Measurements from ENCODE around the gene ARHGAP21.

Gene ARHGAP21

GRCh38 chr10:24722131-24722675 is 1.5 kb downstream of the ARHGAP21 start:
- peak; percentile 61 for DNase-seq

- DNase-seq = peak; percentile 59
Measured at GRCh38 chr10:24721229-24722106, 2.2 kb downstream of the ARHGAP21 start.

GRCh38 chr10:24720096-24720495 is 3.6 kb downstream of the ARHGAP21 start:
- DNase-seq = peak; percentile 30

- DNase-seq = no peak
Measured at GRCh38 chr10:24718031-24718855, 5.4 kb downstream of the ARHGAP21 start.

GRCh38 chr10:24716295-24716694 is 7.4 kb downstream of the ARHGAP21 start:
- DNase-seq = no peak

GRCh38 chr10:24715246-24715769 is 8.4 kb downstream of the ARHGAP21 start:
- DNase-seq = no peak

GRCh38 chr10:24713086-24713485 is 10.6 kb downstream of the ARHGAP21 start:
- no peak for DNase-seq

GRCh38 chr10:24711465-24711864 is 12.2 kb downstream of the ARHGAP21 start:
- no peak for DNase-seq

GRCh38 chr10:24708081-24708480 is 15.6 kb downstream of the ARHGAP21 start:
- no peak for DNase-seq

- DNase-seq = peak; percentile 33
Measured at GRCh38 chr10:24707445-24707844, 16.2 kb downstream of the ARHGAP21 start.

- peak; percentile 73 for DNase-seq
Measured at GRCh38 chr10:24706479-24707118, 17.1 kb downstream of the ARHGAP21 start.

- DNase-seq = no peak
Measured at GRCh38 chr10:24703700-24704099, 20.0 kb downstream of the ARHGAP21 start.

- peak; percentile 82 for DNase-seq
Measured at GRCh38 chr10:24701447-24701846, 22.2 kb downstream of the ARHGAP21 start.

- no peak for DNase-seq
Measured at GRCh38 chr10:24700948-24701347, 22.7 kb downstream of the ARHGAP21 start.

GRCh38 chr10:24698270-24698669 is 25.4 kb downstream of the ARHGAP21 start:
- DNase-seq = no peak

- DNase-seq = no peak
Measured at GRCh38 chr10:24697080-24697479, 26.6 kb downstream of the ARHGAP21 start.

GRCh38 chr10:24695452-24695851 is 28.2 kb downstream of the ARHGAP21 start:
- no peak for DNase-seq

GRCh38 chr10:24694086-24694485 is 29.6 kb downstream of the ARHGAP21 start:
- no peak for DNase-seq

- DNase-seq = no peak
Measured at GRCh38 chr10:24690961-24691512, 32.6 kb downstream of the ARHGAP21 start.

GRCh38 chr10:24685958-24686540 is 37.6 kb downstream of the ARHGAP21 start:
- DNase-seq = no peak

- DNase-seq = no peak
Measured at GRCh38 chr10:24683554-24683953, 40.1 kb downstream of the ARHGAP21 start.

GRCh38 chr10:24681572-24682088 is 42.1 kb downstream of the ARHGAP21 start:
- DNase-seq = peak; percentile 74

All from OCI-M1 (cell line).